Stomach (tissue), 9 donors: ENCODE results near the gene ULK1. TPM values are rescaled to one million over a fixed set of nuclear protein-coding genes. Genes with fewer than 3 reads are reported as not detected.

Source experiments
- DNase-seq, 2 donors: peaks; one replicate each; pipeline versions ENCODE4 v3.0.0 to v3.0.0-alpha.2; 2013 to 2019
- H3K27ac ChIP-seq, 5 donors: fragments of 200-600 bp in 4 of 5; sonication (generic) in 4 of 5; one replicate each; pipeline ENCODE4 v1.5.1; 2013 to 2019; ENCODE audit warnings: mild to moderate bottlenecking in 1 of 5, moderate library complexity in 1 of 5
- H3K27me3 ChIP-seq, 3 donors: fragments of 200-600 bp; sonication (generic); one replicate each; pipeline ENCODE4 v1.5.1; 2017 to 2019; ENCODE audit warnings: mixed run types in 1 of 3
- H3K36me3 ChIP-seq, 4 donors: fragments of 200-600 bp; sonication (generic); 1 replicate in 3 of 4; 2 replicates in 1 of 4; pipeline ENCODE4 v1.5.1; 2016 to 2019
- H3K4me1 ChIP-seq, 4 donors: fragments of 200-600 bp; sonication (generic); one replicate each; pipeline ENCODE4 v1.5.1; 2016 to 2019
- H3K4me3 ChIP-seq, 4 donors: fragments of 200-600 bp; sonication (generic) in 3 of 4; one replicate each; pipeline ENCODE4 v1.5.1; 2016 to 2019; ENCODE audit warnings: mild to moderate bottlenecking in 1 of 4
- H3K9me3 ChIP-seq, 4 donors: fragments of 200-600 bp; sonication (generic); one replicate each; pipeline ENCODE4 v1.5.1; 2016 to 2019
- CTCF ChIP-seq, 7 experiments: fragments of 450-650 bp in 4 of 7; fragments of 200-600 bp in 3 of 7; sonication (generic) in 3 of 7; IDR thresholded peaks; one replicate each; pipeline ENCODE4 v1.5.1; 2016 to 2019; ENCODE audit warnings: antibody characterized with exemption in 7 of 7, control low read depth in 2 of 7, mild to moderate bottlenecking in 1 of 7
- EP300 ChIP-seq: sonication (generic); formaldehyde crosslinking; IDR thresholded peaks from one replicate; pipeline ENCODE4 v1.6.1; 2017; ENCODE audit warnings: antibody characterized with exemption
- POLR2A ChIP-seq, 4 donors: fragments of 450-650 bp; IDR thresholded peaks; one replicate each; pipeline ENCODE4 v1.6.1; 2016; ENCODE audit warnings: antibody characterized with exemption in 4 of 4, control low read depth in 2 of 4, mild to moderate bottlenecking in 1 of 4, moderate library complexity in 1 of 4
- POLR2AphosphoS5 ChIP-seq, 3 donors: sonication (generic); formaldehyde crosslinking; IDR thresholded peaks; one replicate each; pipeline ENCODE4 v1.6.1; 2016; ENCODE audit warnings: antibody characterized with exemption in 3 of 3
- WGBS, 5 donors: extraction: QIAGEN DNeasy Blood & Tissue Kit in 3 of 5; methylation state at CpG; one replicate each; pipeline versions ENCODE4 v1.1.5 to v1.1.7; 2013 to 2018; 5-methylcytosine and 5-hydroxymethylcytosine counted together
- intact Hi-C: fragments of 100-400 bp; cut with DNase I; formaldehyde crosslinking; loops from one replicate; pipeline ENCODE4 v1.15.1; 2023; ENCODE audit warnings: low total_unique reads
- polyA plus RNA-seq, 3 donors: library from polyadenylated mRNA; stranded (reverse); fragments of 200-250 nt; gene quantifications; one replicate each; pipeline ENCODE4 v1.2.3, GENCODE V29; 2013
- total RNA-seq, 5 donors: library from RNA; depleted of rRNA; stranded (reverse); fragments of >200 nt; gene quantifications; one replicate each; pipeline versions ENCODE4 v1.1.0 to v1.2.3, GENCODE V29; 2014 to 2016
- donor health status: healthy with polysubstance abuse.
- donor health status: Bipolar disorder and iron deficiency.
- donor health status: healthy.

The ULK1 gene
- total and polyA plus RNA-seq, 8 donors = 10.2 to 45.1 (median 18.3) TPM

- Histone ChIP-seq H3K36me3 (peaks cover 15 to 30% (median 22%) of the 10 kb centered on the region in 4 donors), H3K4me3 (peak overlapping the region; percentile 76 to 100 (median 98)), H3K9me3 (no peaks in the 10 kb centered on the region), H3K27me3 (no peaks in the 10 kb centered on the region), H3K4me1 (peaks cover 7 to 39% (median 24%) of the 10 kb centered on the region in 4 donors), H3K27ac (peak overlapping the region in 4 of 5 donors; percentile 83 to 89 (median 86))
- 36 to 40% (median 36%) methylated on average over 33 of the region's 33 CpGs for WGBS, 5 donors
- DNase-seq = no peak
- no peak for TF ChIP-seq CTCF (IDR thresholded peaks at IDR 0.05)
- TF ChIP-seq POLR2AphosphoS5 (IDR thresholded peaks at IDR 0.05) = no peak
- no peak for TF ChIP-seq EP300
- intact Hi-C loops = no loop called here
These were observed 33.8 kb downstream of the ULK1 start for GRCh38 chr12:131928080-131928710.

- DNase-seq = peak; percentile 93 to 98
- Histone ChIP-seq H3K9me3 (no peaks in the 10 kb centered on the region), H3K4me1 (peaks cover 7 to 39% (median 24%) of the 10 kb centered on the region in 4 donors), H3K36me3 (peaks cover 22 to 34% (median 28%) of the 10 kb centered on the region in 4 donors), H3K27ac (peak within 1 kb of the TSS; percentile 83 to 89 (median 86)), H3K4me3 (peak within 1 kb of the TSS; percentile 76 to 100 (median 98)), H3K27me3 (no peaks in the 10 kb centered on the region)
- intact Hi-C loops = no loop called here
- 0 to 1% (median 0%) methylated on average over 53 to 84 of the region's 84 CpGs for WGBS, 5 donors
- no peak for TF ChIP-seq POLR2A (IDR thresholded peaks at IDR 0.05)
- TF ChIP-seq POLR2AphosphoS5 (IDR thresholded peaks at IDR 0.05) = peak; percentile 85 to 97 (median 91)
- no peak for TF ChIP-seq EP300
These were observed 34.5 kb downstream of the ULK1 start, which contains the start of gene PUS1 for GRCh38 chr12:131928711-131929580. Gene PUS1, plus strand, starts transcription at chr12:131929276. Its CDS starts 447 bp downstream, at chr12:131929723.

- no peak for TF ChIP-seq CTCF (IDR thresholded peaks at IDR 0.05)
- no peak for TF ChIP-seq POLR2AphosphoS5 (IDR thresholded peaks at IDR 0.05)
- TF ChIP-seq EP300 = no peak
- no peak for TF ChIP-seq POLR2A (IDR thresholded peaks at IDR 0.05)
- Histone ChIP-seq H3K27me3 (no peaks in the 10 kb centered on the region), H3K36me3 (peaks cover 23 to 43% (median 37%) of the 10 kb centered on the region in 4 donors), H3K27ac (peak overlapping the region; percentile 25 to 89 (median 86)), H3K4me1 (peaks cover 7 to 35% (median 24%) of the 10 kb centered on the region in 4 donors), H3K4me3 (peak overlapping the region; percentile 76 to 100 (median 98)), H3K9me3 (no peaks in the 10 kb centered on the region)
- intact Hi-C loops = no loop called here
- WGBS, 5 donors = 1% methylated on average over 23 to 87 of the region's 87 CpGs
- DNase-seq = peak in 1 of 2 donors; percentile 57
These were observed 35.4 kb downstream of the ULK1 start for GRCh38 chr12:131929581-131930456.

GRCh38 chr12:131930510-131930909 lies 36.1 kb downstream of the ULK1 start:
- intact Hi-C loops = no loop called here

More at GRCh38 chr12:131930510-131930909, 36.1 kb downstream of the ULK1 start:
- 73 to 87% (median 82%) methylated on average over 9 of the region's 9 CpGs for WGBS, 5 donors
- peak overlapping the region; percentile 76 to 100 (median 98) for H3K4me3 ChIP-seq
- H3K27ac ChIP-seq = peak overlapping the region in 1 of 5 donors; percentile 89
- H3K36me3 ChIP-seq = peaks cover 28 to 50% (median 44%) of the 10 kb centered on the region in 4 donors
- no peak for DNase-seq
- peaks cover 7 to 32% (median 24%) of the 10 kb centered on the region in 4 donors for H3K4me1 ChIP-seq
- H3K9me3 ChIP-seq = no peaks in the 10 kb centered on the region
- TF ChIP-seq POLR2A (IDR thresholded peaks at IDR 0.05) (no peak), EP300 (no peak), POLR2AphosphoS5 (IDR thresholded peaks at IDR 0.05) (no peak), CTCF (IDR thresholded peaks at IDR 0.05) (no peak)
- no peaks in the 10 kb centered on the region for H3K27me3 ChIP-seq
